T follicular helper cell (primary cell): ENCODE measurements around the gene CCDC88C.

Experiments used
- DNase-seq: peaks from one replicate; pipeline ENCODE4 v3.0.0-alpha.2; 2020; ENCODE audit warnings: low read depth

CCDC88C gene

DNA sequence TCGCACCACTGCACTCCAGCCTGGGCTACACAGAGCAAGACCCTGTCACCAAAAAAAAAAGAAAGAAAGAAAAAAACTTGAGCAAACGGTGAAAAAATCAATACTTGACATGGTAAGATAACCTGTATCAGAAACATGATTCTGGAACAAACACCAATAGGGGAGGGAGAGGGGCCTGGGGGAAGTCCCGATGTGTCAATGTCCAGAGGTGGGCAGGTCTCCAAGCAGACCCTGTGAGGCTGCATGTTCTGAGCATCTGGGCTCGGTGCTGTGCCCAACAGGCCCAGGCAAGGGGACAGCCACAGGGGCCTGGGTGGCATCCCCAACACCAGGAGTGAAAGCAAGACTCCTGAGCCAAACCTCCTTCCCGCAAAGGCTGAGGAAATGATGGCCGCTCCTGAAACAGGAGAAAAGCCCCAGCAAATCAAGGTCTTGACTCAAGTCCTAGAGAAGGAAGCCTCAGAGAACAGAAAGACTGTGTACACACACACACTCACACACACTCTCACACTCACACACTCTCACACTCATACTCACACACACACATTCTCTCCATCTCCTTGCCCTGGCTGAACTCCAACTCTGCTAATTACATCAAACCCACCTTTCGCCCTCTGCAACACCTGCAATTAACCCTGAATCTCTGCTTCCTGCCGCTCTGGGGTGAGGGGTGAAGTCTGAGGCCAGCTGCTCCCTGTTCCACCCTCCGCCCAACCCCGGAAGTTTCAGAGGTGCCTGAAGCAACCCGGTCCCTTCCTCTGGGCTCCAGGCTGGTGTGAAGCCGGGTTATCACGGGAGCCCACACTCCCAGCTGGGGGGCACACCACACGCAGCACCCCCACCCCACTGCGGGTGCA is 20.4 kb downstream of the CCDC88C start:
- peak; percentile 50 for DNase-seq

- DNase-seq = no peak
Observed at GRCh38 chr14:91396013-91396660, 21.5 kb downstream of the CCDC88C start.

DNA sequence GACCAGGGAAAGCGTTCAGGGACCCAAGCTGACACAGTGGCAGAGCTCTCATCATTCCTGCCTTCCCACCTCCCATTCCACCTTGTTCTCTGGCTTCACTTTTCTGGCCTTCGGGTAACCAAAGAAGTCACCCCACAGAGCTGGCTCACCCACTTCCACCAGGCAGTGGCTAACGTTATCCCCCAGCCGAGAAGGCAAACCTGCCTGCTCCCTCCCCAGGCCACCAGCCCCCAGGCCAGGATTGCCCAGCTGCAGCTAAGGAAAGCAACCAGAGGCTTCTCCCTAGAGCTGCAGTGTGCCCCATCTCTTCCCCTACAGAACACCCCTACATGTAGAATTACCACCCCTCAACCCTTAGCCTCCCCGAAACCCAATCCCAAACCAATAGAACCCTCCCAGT is 22.2 kb downstream of the CCDC88C start:
- DNase-seq = no peak

DNA sequence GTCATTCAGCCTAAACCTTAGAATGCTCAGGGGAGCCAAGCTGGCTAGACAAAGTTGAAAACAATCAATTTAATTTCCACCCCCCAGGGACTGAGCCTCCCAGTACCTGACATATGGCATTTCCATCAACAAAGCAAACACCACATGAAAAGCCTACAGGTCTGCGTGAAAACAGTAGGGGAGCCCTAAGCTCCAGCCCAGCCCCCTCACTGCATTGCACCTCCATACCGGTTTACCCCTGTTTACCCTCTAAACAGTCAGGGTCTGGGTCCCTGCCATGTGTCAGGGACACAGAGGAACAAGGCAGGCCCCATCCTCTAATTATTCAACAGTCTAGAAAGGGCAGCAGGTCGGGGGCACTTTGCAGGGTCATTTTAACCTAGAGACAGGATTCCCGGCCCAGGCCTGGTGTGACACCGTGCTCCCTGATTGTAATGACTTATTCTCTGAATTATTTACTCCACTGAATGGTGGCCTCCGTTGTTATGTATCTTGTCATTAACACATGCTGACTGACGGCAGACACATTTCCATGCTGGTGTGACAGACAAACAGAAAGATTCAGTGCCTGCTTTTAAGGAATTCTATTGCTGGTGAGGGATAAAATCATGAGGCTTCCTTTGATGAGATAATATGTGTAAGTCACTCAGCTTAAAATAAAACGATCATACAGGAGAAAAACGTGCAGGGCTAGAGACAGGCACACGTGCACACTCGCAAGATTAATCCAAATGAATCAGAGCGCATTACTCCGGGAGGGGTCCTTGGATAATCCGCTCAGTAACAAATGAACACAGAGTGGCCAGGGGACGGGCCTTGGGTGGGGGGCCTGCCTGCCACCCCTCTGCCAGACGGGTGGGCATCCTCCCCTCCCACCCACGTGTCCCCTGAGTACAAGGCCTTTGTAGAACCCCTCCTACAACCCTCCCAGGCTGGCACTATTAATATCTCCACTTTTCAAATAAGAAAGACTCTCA is 23.2 kb downstream of the CCDC88C start:
- DNase-seq = no peak

DNA sequence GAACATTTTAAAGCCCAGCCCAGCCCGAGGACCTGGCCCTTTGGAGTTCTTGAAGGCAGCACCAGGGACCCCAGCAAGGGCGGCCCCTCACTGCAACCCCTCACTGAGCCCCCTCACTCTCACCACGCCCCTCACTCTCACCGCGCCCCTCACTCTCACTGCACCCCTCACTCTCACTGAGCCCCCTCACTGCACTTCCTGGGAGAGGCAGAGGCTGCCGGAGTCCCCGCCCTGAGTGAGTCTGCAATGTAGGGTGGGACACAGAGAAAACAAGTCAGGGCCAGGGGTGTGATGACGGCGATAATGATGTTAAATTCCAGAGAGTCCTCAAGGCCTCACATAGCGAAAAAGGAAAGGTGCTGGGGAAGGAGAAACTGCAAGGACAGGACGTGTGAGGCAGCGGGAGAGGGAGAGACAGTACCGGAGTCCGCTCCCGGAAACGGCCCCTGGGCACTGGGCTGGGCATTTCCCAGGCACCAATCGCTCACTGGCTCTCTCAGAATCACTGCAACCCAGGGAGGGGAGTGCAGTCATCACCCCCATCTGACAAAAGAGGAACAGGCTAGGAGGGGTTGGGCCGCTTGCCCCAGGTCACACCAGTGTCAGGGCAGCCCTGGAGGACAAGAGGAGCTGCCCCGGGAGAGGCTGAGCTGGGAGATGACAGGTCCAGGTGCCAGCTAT is 24.9 kb downstream of the CCDC88C start:
- DNase-seq = no peak

- DNase-seq = no peak
Observed at GRCh38 chr14:91390165-91390778, 27.3 kb downstream of the CCDC88C start.

GRCh38 chr14:91389150-91389549 is 28.5 kb downstream of the CCDC88C start:
- DNase-seq = no peak

- DNase-seq = no peak
Observed at GRCh38 chr14:91388551-91388975, 29.1 kb downstream of the CCDC88C start.

DNA sequence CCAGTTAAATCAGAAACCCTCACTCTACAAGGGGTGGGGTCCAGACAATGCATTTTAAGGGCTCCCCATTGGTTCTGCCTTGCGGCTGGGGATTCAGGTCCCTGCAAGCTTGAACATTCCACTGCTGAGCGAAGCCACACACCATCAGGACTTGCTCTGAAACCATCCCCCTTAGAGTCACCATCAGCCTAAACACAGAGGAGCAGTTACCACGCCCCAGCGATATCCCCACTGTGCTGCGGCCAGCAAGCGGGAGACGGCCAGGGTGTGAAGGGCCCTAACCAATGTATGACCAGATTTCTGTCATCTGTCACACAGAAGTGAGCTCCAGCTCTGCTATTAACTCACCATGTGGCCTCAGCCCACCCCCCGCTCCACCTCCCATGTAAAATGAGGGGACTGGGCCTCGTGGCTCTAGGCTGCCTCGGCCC is 29.7 kb downstream of the CCDC88C start:
- DNase-seq = no peak

DNA sequence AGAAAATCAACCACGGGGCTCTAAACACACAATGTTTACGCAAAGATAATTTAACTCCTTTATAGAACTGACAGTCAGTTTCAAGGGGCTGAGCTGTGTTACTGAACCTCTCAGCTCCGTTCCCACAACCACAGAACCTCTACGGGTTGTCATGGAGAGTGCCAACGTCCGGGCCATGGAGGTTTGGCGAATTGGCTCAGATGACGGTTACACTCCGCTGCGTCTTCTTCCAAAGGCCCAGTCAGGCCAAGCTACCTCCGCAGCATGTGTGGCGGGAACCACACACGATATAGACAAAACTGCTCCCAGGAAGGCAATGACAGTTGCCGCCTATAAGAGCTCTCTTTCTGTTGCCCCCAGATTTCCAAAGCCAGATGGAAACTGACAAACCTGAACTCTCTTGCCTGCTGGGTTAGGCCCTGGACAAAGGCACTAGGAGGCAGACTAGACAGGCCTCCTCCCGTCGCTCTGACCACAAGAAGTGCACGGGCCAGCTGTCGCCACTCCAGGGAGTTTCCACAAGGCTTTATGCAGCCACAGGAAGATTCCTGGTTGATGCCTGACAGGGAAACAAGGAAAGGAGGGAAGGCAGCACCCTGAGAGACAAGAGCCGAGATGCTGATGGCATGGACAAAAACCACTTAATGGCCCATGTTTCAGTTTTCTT is 30.3 kb downstream of the CCDC88C start:
- no peak for DNase-seq

GRCh38 chr14:91385697-91386096 is 31.9 kb downstream of the CCDC88C start:
- DNase-seq = no peak

GRCh38 chr14:91385224-91385623 is 32.4 kb downstream of the CCDC88C start:
- DNase-seq = no peak

GRCh38 chr14:91383439-91383838 is 34.2 kb downstream of the CCDC88C start:
- DNase-seq = no peak

DNA sequence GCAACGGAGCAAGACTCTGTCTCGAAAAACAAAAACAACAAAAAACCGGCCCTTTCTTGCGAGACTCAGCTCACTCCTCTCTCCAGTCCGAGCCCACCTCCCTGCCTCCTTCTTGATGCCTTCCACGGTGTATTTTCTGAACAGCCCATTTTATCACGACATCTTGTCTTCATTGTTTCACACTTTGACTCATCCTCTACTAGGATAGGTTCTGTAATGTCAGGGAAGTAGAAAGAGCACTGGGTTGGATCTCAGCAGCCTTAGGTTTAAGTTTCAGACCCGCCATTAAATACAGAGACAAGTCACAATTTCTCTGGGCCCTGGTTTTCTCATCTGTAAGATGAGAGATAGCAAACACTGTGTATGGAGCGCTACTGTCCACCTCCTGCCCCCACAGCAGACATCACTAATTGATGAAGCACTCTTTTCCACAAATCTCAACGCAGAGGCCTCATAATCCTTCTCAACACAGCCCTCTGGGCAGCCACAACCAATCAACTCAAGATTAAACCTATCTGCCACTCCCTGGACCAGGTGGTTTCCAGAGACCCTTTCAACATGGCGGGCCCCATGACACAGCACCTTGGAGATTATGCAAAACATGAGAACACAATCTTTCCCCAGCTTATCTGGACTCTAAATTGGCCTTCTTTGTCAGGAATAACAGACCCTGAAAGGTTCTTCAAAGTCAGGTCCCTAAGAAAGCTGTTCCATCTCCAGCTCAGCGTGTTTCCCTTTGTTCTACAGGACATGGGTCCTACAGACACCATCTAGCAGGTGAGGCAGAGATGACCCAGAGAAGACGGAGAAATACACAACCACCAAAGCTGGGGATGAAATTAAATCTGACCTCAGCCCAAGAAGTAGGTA is 35.6 kb downstream of the CCDC88C start:
- no peak for DNase-seq

DNA sequence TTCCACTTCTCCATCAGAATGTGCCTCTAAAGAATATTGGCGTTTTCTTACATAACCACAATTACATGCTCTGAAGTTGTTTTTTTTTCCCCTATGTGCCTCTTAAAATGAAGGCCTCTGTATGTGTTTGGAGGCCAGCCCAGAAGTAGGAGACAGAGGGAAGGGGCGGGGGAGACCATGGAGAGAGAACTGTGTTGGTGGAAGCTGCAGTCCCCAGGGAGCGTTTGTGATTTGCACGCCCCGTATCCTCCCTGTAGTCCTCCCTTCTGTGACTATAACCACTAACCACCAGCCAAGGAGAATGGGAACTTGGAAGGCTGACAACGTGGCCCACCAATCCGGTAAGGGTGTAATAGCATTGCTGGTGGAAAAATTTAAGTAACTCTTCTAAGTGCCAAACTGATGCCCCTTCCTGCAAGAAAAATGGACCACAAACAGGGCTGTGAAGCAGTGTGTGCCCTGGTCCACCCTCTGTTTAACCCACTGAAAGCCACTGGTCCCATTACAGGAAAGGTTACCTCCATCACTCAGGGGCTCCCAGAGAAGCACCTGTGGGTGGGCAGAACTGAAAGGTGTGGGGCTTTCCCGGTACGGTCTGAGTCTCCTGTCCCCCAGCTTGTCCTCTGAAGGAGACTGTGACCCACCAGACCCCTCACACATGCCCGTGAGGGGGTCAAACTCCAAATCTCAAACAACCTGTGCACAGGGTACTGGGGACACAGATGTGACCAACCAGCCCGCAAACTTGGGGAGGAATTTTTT is 36.8 kb downstream of the CCDC88C start:
- no peak for DNase-seq

DNA sequence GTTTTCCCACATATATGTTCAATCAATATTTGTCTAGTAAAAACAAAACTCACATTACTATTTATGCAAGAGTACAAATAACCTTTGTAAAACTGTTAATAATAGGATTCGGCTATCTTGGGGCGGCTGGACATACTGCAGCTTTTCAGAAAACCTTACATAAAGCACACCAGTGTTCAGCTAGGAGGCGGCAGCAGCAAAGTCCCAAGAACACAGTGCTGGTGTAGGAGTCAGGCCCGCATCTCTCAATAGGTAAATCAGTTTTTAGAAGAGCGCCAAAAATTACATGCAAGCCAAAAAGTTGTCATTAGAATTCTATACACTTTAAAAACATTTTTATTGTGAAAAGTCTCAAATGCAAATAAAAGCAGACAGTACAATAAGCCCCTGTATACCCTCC is 37.5 kb downstream of the CCDC88C start:
- DNase-seq = no peak

DNA sequence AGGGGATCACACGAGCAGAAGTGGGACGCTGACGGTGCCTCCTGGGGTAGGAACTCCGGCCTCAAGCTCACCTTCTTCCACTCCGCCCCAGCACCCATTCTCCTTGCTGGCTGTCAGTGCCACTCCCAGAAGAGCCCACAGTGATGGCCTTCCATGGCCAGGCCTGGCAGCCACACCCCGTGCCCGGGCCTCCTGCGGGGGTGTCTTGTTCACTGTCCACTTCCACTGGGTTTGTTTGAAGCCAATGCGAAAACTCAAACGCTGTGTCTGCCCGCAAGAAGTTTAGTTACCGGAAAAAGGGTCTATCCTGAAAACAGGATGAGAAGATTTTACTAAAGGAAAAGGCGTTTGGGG is 38.1 kb downstream of the CCDC88C start:
- no peak for DNase-seq

DNA sequence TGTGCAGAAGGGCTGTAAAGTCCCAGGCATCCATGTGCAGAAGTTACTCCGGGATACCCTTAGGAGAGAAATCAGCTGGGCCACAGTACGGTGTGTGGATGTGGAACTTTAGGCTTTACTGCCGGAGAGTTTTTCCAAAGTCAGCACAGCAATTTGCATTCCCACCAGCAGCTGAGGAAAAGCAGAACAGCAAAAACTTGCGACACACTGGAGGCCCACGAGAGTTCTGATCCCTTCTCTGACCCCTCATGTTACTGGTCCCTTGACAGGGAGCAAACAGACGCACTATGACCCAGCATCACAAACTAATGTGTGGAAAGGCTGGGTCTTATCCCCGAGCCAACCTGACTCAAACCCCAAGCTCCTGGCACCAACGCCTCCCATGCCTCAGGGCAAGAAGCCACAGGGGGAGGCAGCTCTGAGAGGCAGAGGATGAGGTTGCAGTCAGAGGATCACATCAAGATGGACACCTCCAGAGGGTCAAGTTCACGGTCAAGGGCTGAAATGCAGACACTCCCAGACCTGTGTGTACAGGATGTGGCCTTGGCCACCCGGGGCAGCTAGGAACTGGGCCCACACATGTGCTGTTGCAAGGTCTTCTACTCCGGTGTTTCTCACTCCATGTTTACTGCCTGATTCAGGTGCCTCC is 38.6 kb downstream of the CCDC88C start:
- DNase-seq = no peak
